ENCODE data around the gene KCNH6. TPM values are rescaled to one million over a fixed set of nuclear protein-coding genes. Genes with fewer than 3 reads are reported as not detected.
A peak's percentile ranks its signal among the peaks of the same experiment; 100 is the strongest.

KCNH6 gene
- total RNA-seq, 8 experiments from 2014 or later: 0.05 to 0.78 (median 0.11) TPM; not detected in 2

DNA sequence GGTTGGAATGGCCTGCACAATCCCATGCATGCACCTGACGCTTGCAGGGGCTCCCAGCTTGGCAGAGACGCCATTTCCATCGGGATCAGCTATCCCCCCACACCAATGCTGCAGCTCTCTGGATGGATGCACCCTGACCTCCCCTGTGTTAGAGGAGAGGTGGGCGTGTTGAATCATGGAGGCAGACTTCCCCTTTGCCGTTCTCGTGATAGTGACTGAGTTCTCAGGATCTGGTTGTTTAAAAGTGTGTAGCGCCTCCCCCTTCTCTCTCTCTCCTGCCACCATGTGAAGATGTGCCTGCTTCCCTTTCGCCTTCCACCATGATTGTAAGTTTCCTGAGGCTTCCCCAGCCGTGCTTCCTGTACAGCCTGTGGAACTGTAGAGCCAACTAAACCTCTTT is 17.8 kb upstream of the KCNH6 start:
- ATAC-seq (replicated peaks in 6 of 8): no peak
- 49 to 100% (median 60%) methylated on average over 1 to 5 of the region's 9 CpGs; no CpG with 5 or more reads in 3 of the 10 experiments for WGBS, 10 experiments
- in situ Hi-C loops (cut with MboI; ENCODE audit: low pct_unique_long_range_greater_than_20kb in 2 of 9, low sequenced_read_pairs in 9 of 9, unreplicated experiment in 9 of 9): no loop called here
- H3K27ac ChIP-seq: no peak overlapping the region
- no peak overlapping the region for H3K4me3 ChIP-seq
- H3K4me1 ChIP-seq (replicated peaks in 1 of 2): peaks cover 0 to 4% of the 10 kb centered on the region in 2 donors

DNA sequence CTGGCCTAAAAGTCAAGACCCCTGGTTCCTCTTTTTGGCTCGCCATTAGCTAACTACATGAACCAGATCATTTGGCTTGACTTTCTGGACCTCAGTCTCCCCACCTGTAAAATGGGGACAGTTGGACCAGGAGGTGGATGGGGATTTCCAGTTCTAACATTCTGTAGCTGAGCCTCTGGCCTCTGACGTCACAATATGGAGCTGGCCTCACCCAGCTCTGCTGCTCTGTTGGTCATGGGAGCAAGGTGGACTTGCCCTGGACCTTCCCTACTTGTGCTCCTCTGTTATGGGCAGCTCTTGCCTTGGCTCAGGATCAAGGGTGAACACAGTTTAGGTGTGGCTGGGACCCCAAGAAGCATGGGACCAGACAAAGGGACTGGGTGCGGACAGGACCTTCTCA is 16.5 kb upstream of the KCNH6 start:
- Histone ChIP-seq H3K4me1 (replicated peaks in 1 of 2) (peaks cover 0 to 4% of the 10 kb centered on the region in 2 donors), H3K4me3 (no peak overlapping the region), H3K27ac (no peak overlapping the region)
- no peak for ATAC-seq (replicated peaks in 6 of 8)
- 20 to 100% (median 80%) methylated on average over 1 to 2 of the region's 3 CpGs; no CpG with 5 or more reads in 5 of the 10 experiments for WGBS, 10 experiments
- in situ Hi-C loops (cut with MboI; ENCODE audit: low pct_unique_long_range_greater_than_20kb in 2 of 9, low sequenced_read_pairs in 9 of 9, unreplicated experiment in 9 of 9): no loop called here

DNA sequence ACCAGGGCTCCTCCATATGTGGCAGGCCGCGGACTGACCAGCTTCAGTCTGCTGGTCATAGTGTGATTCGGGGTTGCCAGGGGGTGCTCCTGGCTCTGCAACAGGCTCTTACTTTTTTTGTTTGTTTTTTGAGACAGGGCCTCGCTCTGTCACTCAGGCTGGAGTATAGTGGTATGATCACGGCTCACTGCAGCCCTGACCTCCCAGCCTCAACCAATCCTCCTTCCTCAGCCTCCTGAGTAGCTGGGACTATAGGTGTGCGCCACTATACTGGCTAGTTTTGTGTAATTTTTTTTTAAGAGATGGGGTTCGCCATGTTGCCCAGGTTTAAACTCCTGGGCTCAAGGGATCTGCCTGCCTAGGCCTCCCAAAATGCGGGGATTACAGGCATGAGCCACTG is 11.8 kb upstream of the KCNH6 start:
- WGBS, 10 experiments: 0 to 100% (median 74%) methylated on average over 1 to 6 of the region's 8 CpGs; no CpG with 5 or more reads in 5 of the 10 experiments
- in situ Hi-C loops (cut with MboI; ENCODE audit: low pct_unique_long_range_greater_than_20kb in 2 of 9, low sequenced_read_pairs in 9 of 9, unreplicated experiment in 9 of 9): no loop called here
- no peaks in the 10 kb centered on the region for H3K4me1 ChIP-seq (replicated peaks in 1 of 2)
- no peak for ATAC-seq (replicated peaks in 6 of 8)
- H3K4me3 ChIP-seq: no peak overlapping the region
- no peak overlapping the region for H3K27ac ChIP-seq

DNA sequence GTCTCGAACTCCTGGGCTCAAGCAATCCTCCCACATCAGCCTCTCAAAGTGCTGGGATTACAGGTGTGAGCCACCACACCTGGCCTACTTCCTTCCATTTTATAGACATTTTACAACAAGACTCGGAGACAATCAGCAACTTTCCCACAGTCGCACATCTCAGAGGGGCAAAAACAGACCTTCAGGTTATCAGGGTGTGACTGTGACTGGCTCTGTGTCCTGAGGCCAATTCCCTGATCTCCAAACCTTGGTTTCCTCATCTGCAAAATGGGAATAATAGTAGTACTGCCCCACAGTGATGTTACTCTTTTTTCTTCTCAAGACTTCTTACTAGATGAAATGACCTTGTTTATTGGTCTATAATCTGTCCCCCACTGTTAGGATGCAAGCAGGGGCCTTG is 10.8 kb upstream of the KCNH6 start:
- Histone ChIP-seq H3K4me3 (no peak overlapping the region), H3K4me1 (replicated peaks in 1 of 2) (no peaks in the 10 kb centered on the region), H3K27ac (no peak overlapping the region)
- in situ Hi-C loops (cut with MboI; ENCODE audit: low pct_unique_long_range_greater_than_20kb in 2 of 9, low sequenced_read_pairs in 9 of 9, unreplicated experiment in 9 of 9): no loop called here
- 57 to 92% (median 80%) methylated on average over 2 to 3 of the region's 3 CpGs; no CpG with 5 or more reads in 5 of the 10 experiments for WGBS, 10 experiments
- ATAC-seq (replicated peaks in 6 of 8): no peak

DNA sequence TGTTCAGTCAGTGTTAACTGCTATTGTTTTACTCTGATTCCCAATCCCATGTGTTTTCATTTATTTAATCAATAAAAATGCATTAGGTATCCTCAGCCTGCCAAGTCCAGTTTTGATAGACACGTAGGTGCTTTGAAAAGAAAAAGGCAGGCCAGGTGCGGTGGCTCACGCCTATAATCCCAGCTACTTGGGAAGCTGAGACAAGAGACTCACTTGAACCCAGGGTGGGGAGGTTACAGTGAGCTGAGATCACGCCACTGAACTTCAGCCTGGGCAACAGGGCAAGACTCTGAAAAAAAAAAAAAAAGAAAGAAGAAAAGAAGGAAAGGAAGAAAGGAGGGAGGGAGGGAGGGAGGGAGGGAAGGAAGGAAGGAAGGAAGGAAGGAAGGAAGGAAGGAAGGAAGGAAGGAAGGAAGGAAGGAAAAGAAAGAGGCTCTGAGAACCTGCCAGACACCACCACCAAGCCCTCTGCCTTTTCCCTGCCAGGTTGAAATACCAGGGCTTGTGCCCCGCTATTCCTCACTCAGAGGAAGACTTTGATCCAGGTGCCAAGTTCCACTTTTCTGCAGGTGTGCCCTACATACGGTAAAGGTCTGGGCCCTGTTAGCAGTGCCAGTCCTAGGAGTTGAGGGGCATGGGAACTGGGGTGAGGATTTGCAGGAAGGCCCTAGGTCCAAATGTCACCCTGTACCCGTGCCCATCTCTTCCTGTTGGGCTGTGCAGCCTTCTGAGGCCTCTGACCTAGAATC is 10.1 kb upstream of the KCNH6 start:
- ATAC-seq (replicated peaks in 6 of 8): no peak
- in situ Hi-C loops (cut with MboI; ENCODE audit: low pct_unique_long_range_greater_than_20kb in 2 of 9, low sequenced_read_pairs in 9 of 9, unreplicated experiment in 9 of 9): no loop called here
- WGBS, 10 experiments: 0 to 83% (median 44%) methylated on average over 1 to 4 of the region's 7 CpGs; no CpG with 5 or more reads in 6 of the 10 experiments
- Histone ChIP-seq H3K4me1 (replicated peaks in 1 of 2) (no peaks in the 10 kb centered on the region), H3K27ac (no peak overlapping the region), H3K4me3 (no peak overlapping the region)

DNA sequence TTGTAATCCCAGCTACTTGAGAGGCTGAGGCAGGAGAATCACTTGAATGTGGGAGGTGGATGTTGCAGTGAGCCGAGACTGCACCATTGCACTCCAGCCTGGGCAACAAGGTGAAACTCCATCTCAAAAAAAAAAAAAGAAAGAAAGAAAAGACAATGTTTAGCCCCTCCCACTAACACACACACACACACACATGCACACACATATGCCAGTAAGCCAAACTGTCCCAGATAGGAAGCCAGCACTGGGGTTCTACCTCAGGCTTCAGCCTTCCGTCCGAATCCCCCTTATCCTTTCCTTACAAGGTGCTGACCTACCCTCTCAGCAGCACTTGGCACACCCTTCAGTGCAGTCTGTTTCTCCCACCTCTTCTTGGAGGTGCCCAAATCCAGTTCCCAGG is 8.7 kb upstream of the KCNH6 start:
- ATAC-seq (replicated peaks in 6 of 8): no peak
- WGBS, 10 experiments: 81% methylated on average over 3 of the region's 3 CpGs; no CpG with 5 or more reads in 9 of the 10 experiments

DNA sequence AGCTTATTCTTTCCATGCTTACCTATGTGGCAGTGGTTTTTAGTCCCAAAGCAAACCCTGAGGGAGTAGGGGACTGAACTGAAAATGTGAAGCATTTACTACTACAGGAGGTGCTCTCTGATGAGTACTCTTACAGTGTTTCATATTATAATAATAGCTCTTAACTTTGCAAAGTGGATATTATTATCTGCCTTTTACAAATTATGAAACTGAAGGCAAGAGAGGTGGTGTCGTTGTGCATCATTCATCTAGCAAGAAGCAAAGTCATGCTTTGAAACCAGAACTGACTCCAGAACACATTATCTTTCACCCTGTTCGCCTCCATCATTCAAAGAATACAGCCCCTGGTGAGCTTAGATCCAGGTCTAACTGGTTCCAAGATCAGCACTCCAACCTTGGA is 8.2 kb upstream of the KCNH6 start:
- in situ Hi-C loops (cut with MboI; ENCODE audit: low pct_unique_long_range_greater_than_20kb in 2 of 9, low sequenced_read_pairs in 9 of 9, unreplicated experiment in 9 of 9): no loop called here
- Histone ChIP-seq H3K4me3 (no peak overlapping the region), H3K4me1 (replicated peaks in 1 of 2) (no peaks in the 10 kb centered on the region), H3K27ac (no peak overlapping the region)
- 14 to 80% (median 48%) methylated on average over 1 to 2 of the region's 2 CpGs; no CpG with 5 or more reads in 6 of the 10 experiments for WGBS, 10 experiments
- no peak for ATAC-seq (replicated peaks in 6 of 8)

More for the DNA sequence above, 8.7 kb upstream of the KCNH6 start:
- H3K4me1 ChIP-seq (replicated peaks in 1 of 2): no peaks in the 10 kb centered on the region
- in situ Hi-C loops (cut with MboI; ENCODE audit: low pct_unique_long_range_greater_than_20kb in 2 of 9, low sequenced_read_pairs in 9 of 9, unreplicated experiment in 9 of 9): no loop called here
- no peak overlapping the region for H3K4me3 ChIP-seq
- H3K27ac ChIP-seq: no peak overlapping the region

DNA sequence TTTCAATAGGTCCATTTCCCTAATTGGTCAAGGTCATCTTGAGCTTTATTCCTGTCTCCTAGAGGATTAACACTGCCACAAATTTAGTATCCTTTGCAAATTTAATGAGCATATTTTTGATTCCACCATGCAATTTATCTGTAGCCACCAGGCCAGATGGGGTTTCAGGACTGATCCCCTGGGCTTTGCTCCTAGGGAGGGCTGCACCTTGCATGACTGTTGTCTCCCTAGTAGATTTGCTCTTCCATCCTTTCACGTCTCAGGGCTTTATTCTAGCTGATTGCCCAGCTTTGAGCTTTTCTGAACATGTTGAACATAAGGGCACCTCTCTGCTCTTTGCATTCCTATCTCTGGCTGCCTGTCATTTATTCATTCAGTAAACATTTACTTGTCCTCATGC is 7.7 kb upstream of the KCNH6 start:
- no peaks in the 10 kb centered on the region for H3K4me1 ChIP-seq (replicated peaks in 1 of 2)
- 0 to 20% (median 17%) methylated on average over 1 of the region's 1 CpG; no CpG with 5 or more reads in 7 of the 10 experiments for WGBS, 10 experiments
- no peak overlapping the region for H3K4me3 ChIP-seq
- in situ Hi-C loops (cut with MboI; ENCODE audit: low pct_unique_long_range_greater_than_20kb in 2 of 9, low sequenced_read_pairs in 9 of 9, unreplicated experiment in 9 of 9): no loop called here
- ATAC-seq (replicated peaks in 6 of 8): no peak
- no peak overlapping the region for H3K27ac ChIP-seq

DNA sequence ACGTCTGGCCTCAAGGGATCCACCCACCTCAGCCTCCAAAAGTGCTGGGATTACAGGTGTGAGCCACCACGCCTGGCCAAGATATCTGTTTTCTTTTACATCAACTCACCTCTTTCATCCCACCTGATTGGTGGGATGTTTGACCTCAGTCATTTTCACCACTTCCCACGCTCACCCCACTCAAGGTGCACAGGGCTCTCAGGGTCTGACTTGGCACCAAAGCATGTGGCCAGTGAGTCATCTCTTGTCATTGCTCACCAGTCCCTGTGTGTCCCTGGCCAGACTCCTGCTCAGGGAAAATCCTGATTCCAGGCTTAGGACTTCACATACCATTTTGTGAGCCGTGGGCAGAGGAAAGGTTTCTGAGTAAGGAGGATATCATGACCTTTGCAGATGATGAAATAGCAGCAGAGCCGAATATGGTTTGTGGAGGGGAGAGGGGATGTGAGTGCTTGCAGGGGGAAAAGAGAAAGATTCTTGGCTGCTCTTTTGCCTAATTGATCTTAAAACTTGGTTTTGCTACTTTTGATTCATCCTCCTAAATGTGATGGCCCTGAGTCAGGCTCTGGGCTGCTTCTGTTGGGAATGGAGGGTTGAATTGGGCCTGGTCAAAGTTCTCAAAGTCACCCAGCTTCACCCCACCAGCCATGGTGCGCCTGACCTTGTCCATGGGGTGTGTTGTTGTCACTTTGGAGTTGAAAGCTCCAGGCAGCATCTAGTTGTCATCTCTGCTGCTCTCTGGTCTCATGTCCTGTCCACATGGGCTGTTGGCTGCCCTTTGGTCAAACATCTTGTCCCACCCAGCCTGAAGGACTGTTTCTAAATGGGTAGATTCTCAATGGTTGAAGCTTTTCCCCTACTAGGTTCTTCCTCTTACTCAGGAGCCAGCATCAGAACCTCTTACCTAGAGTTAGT is 6.0 kb upstream of the KCNH6 start:
- WGBS, 10 experiments: 0 to 89% (median 62%) methylated on average over 1 to 5 of the region's 6 CpGs; no CpG with 5 or more reads in 2 of the 10 experiments
- in situ Hi-C loops (cut with MboI; ENCODE audit: low pct_unique_long_range_greater_than_20kb in 2 of 9, low sequenced_read_pairs in 9 of 9, unreplicated experiment in 9 of 9): no loop called here
- peak in 5 of 8 experiments; percentile 70 to 96 (median 87) for ATAC-seq (replicated peaks in 6 of 8)
- no peak overlapping the region for H3K27ac ChIP-seq
- H3K4me1 ChIP-seq (replicated peaks in 1 of 2): peaks cover 0 to 5% of the 10 kb centered on the region in 2 donors
- H3K4me3 ChIP-seq: no peak overlapping the region

DNA sequence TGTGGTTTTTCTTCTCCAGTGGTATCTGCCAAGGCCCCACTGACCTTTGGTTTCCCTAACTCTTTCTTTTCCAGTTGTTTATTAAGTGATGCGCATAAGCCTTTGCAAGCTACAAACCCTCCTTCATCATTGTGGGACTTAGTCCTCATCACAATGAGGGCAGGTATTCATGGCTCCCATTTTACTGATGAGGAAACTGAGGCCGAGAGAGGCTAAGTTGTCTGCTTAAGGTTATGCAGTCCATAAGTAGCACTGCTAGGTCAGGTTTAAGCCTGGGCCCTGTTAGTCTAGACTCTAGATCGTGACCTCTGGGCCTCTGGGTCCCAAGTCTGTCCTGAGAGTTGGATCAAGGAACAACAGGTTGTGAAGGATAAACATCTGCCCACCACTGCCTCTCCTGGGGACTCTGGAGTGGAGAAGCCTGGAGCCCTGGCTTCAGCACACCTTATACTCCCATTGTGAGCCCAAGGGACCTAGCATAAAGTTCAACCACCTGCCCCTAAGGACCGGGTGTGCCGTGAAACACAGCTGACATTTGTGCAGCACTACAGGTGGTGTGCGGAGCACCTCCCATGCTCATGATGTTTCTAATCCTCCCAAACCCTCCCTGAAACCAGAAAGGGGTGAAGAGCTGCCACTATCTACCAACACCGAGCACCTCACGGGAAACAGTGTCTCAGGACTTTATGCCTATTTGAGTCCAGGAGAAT is 5.2 kb upstream of the KCNH6 start:
- peaks cover 0 to 8% of the 10 kb centered on the region in 2 donors for H3K4me1 ChIP-seq (replicated peaks in 1 of 2)
- in situ Hi-C loops (cut with MboI; ENCODE audit: low pct_unique_long_range_greater_than_20kb in 2 of 9, low sequenced_read_pairs in 9 of 9, unreplicated experiment in 9 of 9): no loop called here
- H3K4me3 ChIP-seq: no peak overlapping the region
- WGBS, 10 experiments: 17 to 100% (median 75%) methylated on average over 1 to 8 of the region's 8 CpGs; no CpG with 5 or more reads in 1 of the 10 experiments
- H3K27ac ChIP-seq: no peak overlapping the region
- no peak for ATAC-seq (replicated peaks in 6 of 8)

DNA sequence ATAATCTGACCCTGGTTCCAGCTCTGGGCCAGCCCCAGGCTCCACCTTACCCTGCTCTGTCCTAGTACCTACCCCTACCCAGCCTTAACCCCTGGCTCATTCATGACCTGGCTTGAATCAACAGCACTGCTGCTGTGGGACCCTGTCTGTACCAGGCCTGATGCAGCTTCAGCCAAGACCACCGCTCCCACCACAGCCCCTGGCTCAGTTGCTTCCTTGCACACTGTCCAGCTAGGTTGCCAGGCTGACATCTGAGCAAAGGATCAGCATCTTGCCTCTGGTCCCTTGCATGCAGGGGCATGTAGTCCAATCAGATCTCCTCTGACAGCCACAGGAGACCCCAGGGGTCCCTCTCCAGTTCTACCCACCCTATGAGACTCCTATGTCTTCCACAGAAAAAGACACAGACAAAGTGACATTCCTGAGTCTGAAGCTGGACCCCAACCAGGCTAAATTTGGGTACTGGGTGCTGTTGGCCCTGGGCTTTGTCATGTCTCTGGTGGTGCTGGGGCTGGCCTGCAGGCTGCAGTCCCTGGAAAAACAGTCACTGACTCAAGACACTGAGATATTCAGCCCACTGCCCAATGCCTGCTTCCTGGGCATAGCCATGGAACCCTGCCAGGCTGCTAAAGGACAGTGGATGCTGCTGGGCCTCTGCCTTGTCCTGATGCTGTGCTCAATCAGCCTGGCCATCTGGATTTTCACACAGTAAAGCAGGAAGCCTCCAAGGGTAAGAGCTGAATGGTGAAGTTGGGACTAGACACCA is 3.9 kb upstream of the KCNH6 start:
- Histone ChIP-seq H3K4me1 (replicated peaks in 1 of 2) (peaks cover 0 to 12% of the 10 kb centered on the region in 2 donors), H3K4me3 (no peak overlapping the region), H3K27ac (no peak overlapping the region)
- WGBS, 10 experiments: no CpG with 5 or more reads among the region's 1 CpG
- in situ Hi-C loops (cut with MboI; ENCODE audit: low pct_unique_long_range_greater_than_20kb in 2 of 9, low sequenced_read_pairs in 9 of 9, unreplicated experiment in 9 of 9): no loop called here
- ATAC-seq (replicated peaks in 6 of 8): no peak

Data from motor neuron (in vitro differentiated cells).